Thyroid gland (tissue), 4 donors: ENCODE results near the gene SPTSSA. TPM values are rescaled to one million over a fixed set of nuclear protein-coding genes. Genes with fewer than 3 reads are reported as not detected.
"Not testable (repeated sequence)": the region's sequence is repeated elsewhere in the genome, so short reads cannot be mapped to it uniquely, and the experiment has no call there.

Experiments
- DNase-seq, 2 donors: peaks; one replicate each; pipeline ENCODE4 v3.0.0-alpha.2; 2019
- H3K27ac ChIP-seq, 3 donors: fragments of 200-600 bp; sonication (generic); 1 replicate in 2 of 3; 2 replicates in 1 of 3; pipeline ENCODE4 v1.5.1; 2016 to 2019; ENCODE audit warnings: mild to moderate bottlenecking in 1 of 3, moderate library complexity in 1 of 3
- H3K27me3 ChIP-seq: fragments of 200-600 bp; sonication (generic); one replicate; pipeline ENCODE4 v1.5.1; 2019
- H3K36me3 ChIP-seq, 2 donors: fragments of 200-600 bp; sonication (generic); one replicate each; pipeline ENCODE4 v1.5.1; 2016 to 2019
- H3K4me1 ChIP-seq, 2 donors: fragments of 200-600 bp; sonication (generic); one replicate each; pipeline ENCODE4 v1.5.1; 2017 to 2019
- H3K4me3 ChIP-seq, 3 donors: fragments of 200-600 bp; sonication (generic); replicated peaks in 1 of 3; 1 replicate in 2 of 3; 2 replicates in 1 of 3; pipeline ENCODE4 v1.5.1; 2016; ENCODE audit warnings: mild to moderate bottlenecking in 1 of 3
- H3K9me3 ChIP-seq: fragments of 200-600 bp; sonication (generic); one replicate; pipeline ENCODE4 v1.5.1; 2017
- CTCF ChIP-seq, 6 experiments: fragments of 200-600 bp in 3 of 6; fragments of 450-650 bp in 3 of 6; sonication (generic) in 3 of 6; IDR thresholded peaks; one replicate each; pipeline ENCODE4 v1.5.1; 2016 to 2019; ENCODE audit warnings: antibody characterized with exemption in 6 of 6, mild to moderate bottlenecking in 2 of 6, inconsistent platforms in 1 of 6, moderate library complexity in 1 of 6
- POLR2A ChIP-seq, 2 donors: fragments of 450-650 bp; IDR thresholded peaks; one replicate each; pipeline ENCODE4 v1.6.1; 2017; ENCODE audit warnings: antibody characterized with exemption in 2 of 2, mild to moderate bottlenecking in 2 of 2, moderate library complexity in 1 of 2
- WGBS, 2 donors: methylation state at CpG; one replicate each; pipeline ENCODE4 v1.1.5; 2017; 5-methylcytosine and 5-hydroxymethylcytosine counted together
- intact Hi-C: fragments of 100-400 bp; cut with DNase I; formaldehyde crosslinking; loops from one replicate; pipeline ENCODE4 v1.15.1; 2023
- total RNA-seq, 4 donors: library from RNA; depleted of rRNA; stranded (reverse); fragments of >200 nt; gene quantifications; one replicate each; pipeline ENCODE4 v1.2.3, GENCODE V29; 2016

The SPTSSA gene
- total RNA-seq, 4 donors from 2014 or later: 25.9 to 30.6 (median 28.5) TPM

- no peak overlapping the region for H3K27ac ChIP-seq
- 63 to 69% methylated on average over 3 of the region's 3 CpGs for WGBS, 2 donors
- no peak for DNase-seq
- no peaks in the 10 kb centered on the region for H3K4me1 ChIP-seq
- H3K27me3 ChIP-seq: no peaks in the 10 kb centered on the region
- intact Hi-C loops: no loop called here
- no peaks in the 10 kb centered on the region for H3K36me3 ChIP-seq
- TF ChIP-seq CTCF (IDR thresholded peaks at IDR 0.05) (no peak), POLR2A (IDR thresholded peaks at IDR 0.05) (no peak)
- no peak overlapping the region for H3K4me3 ChIP-seq
- H3K9me3 ChIP-seq: no peaks in the 10 kb centered on the region
Measured at GRCh38 chr14:34398024-34398423, 64.0 kb downstream of the SPTSSA start.

- Histone ChIP-seq H3K27me3 (no peaks in the 10 kb centered on the region), H3K4me1 (no peaks in the 10 kb centered on the region), H3K27ac (no peak overlapping the region), H3K4me3 (no peak overlapping the region), H3K36me3 (no peaks in the 10 kb centered on the region), H3K9me3 (no peaks in the 10 kb centered on the region)
- 67 to 75% methylated on average over 4 of the region's 4 CpGs for WGBS, 2 donors
- no peak for DNase-seq
- intact Hi-C loops: no loop called here
- TF ChIP-seq POLR2A (IDR thresholded peaks at IDR 0.05): no peak
- TF ChIP-seq CTCF (IDR thresholded peaks at IDR 0.05): no peak
Measured at GRCh38 chr14:34387974-34388516, 74.0 kb downstream of the SPTSSA start.

- Histone ChIP-seq H3K9me3 (no peaks in the 10 kb centered on the region), H3K4me3 (no peak overlapping the region), H3K27me3 (no peaks in the 10 kb centered on the region), H3K36me3 (no peaks in the 10 kb centered on the region), H3K4me1 (no peaks in the 10 kb centered on the region), H3K27ac (no peak overlapping the region)
- no peak for TF ChIP-seq POLR2A (IDR thresholded peaks at IDR 0.05)
- TF ChIP-seq CTCF (IDR thresholded peaks at IDR 0.05): no peak
- DNase-seq: no peak
- WGBS, 2 donors: 78 to 93% methylated on average over 5 of the region's 5 CpGs
- intact Hi-C loops: no loop called here
Measured at GRCh38 chr14:34386865-34387485, 75.1 kb downstream of the SPTSSA start.

GRCh38 chr14:34385881-34386280 lies 76.2 kb downstream of the SPTSSA start:
- H3K4me1 ChIP-seq, intact Hi-C loops, H3K27me3 ChIP-seq, H3K36me3 ChIP-seq, H3K4me3 ChIP-seq, DNase-seq, H3K9me3 ChIP-seq, H3K27ac ChIP-seq: not testable (repeated sequence)

- Histone ChIP-seq H3K27ac (no peak overlapping the region), H3K27me3 (no peaks in the 10 kb centered on the region), H3K9me3 (no peaks in the 10 kb centered on the region), H3K4me1 (peaks cover 14 to 16% of the 10 kb centered on the region in 2 donors), H3K36me3 (no peaks in the 10 kb centered on the region), H3K4me3 (no peak overlapping the region)
- intact Hi-C loops: no loop called here
- 76 to 81% methylated on average over 2 of the region's 2 CpGs for WGBS, 2 donors
- DNase-seq: no peak
- no peak for TF ChIP-seq CTCF (IDR thresholded peaks at IDR 0.05)
Measured at GRCh38 chr14:34383839-34384238, 78.2 kb downstream of the SPTSSA start.

Other genes with a start within 250 kb of the SPTSSA start
- gene EAPP, start 77.5 kb upstream of the SPTSSA start, total RNA-seq: 10 to 100 TPM; 45.2 to 68.7 (median 57.6) TPM
- gene SNX6, start 167.9 kb upstream of the SPTSSA start, total RNA-seq: 100 to 1,000 TPM in 2 of 4 donors, 10 to 100 TPM in 2; 80.8 to 154 (median 98.6) TPM